ENCODE measurements around the gene TENM4.

DNA sequence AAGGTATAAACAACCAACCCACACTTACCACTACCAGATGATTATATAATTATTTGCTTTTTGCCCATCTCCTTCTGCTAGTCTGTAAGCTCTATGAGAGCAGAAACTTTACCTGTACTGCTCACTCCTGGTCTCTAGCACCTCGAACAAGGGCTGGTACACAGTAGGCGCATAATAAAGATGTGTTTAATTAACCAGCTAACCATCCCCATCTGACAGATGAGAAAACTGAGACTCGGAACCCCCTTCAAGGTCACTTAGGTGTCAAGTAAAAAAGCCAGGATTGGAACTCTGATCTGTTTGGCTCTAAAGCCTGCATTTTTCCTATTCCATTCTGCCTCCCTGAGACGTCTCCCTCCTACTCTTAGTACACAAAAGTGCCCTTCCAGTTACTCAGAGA, 370.3 kb downstream of the TENM4 start:
- no peak for TF ChIP-seq POLR2A (IDR thresholded peaks at IDR 0.05)
- TF ChIP-seq, protein P1, sequence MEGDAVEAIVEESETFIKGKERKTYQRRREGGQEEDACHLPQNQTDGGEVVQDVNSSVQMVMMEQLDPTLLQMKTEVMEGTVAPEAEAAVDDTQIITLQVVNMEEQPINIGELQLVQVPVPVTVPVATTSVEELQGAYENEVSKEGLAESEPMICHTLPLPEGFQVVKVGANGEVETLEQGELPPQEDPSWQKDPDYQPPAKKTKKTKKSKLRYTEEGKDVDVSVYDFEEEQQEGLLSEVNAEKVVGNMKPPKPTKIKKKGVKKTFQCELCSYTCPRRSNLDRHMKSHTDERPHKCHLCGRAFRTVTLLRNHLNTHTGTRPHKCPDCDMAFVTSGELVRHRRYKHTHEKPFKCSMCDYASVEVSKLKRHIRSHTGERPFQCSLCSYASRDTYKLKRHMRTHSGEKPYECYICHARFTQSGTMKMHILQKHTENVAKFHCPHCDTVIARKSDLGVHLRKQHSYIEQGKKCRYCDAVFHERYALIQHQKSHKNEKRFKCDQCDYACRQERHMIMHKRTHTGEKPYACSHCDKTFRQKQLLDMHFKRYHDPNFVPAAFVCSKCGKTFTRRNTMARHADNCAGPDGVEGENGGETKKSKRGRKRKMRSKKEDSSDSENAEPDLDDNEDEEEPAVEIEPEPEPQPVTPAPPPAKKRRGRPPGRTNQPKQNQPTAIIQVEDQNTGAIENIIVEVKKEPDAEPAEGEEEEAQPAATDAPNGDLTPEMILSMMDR (IDR thresholded peaks at IDR 0.05 in 4 of 5, conservative IDR thresholded peaks at IDR 0.05 in 1 of 5) = no peak

Measured in gastrocnemius medialis (tissue), 4 donors.